ENCODE data around the gene ALK. TPM values are rescaled to one million over a fixed set of nuclear protein-coding genes. Genes with fewer than 3 reads are reported as not detected.

The ALK gene
- total and polyA plus RNA-seq, 10 of the 15 experiments (the other 5 are each of a cell fraction or from before 2014, with no cell fraction given): 0.11 TPM; not detected in 9

- no peaks in the 10 kb centered on the region for H3K36me3 ChIP-seq (ENCODE audit: control insufficient read depth in 2 of 2, insufficient read depth in 2 of 2, low read length in 1 of 2)
- FAIRE-seq (no peak), ATAC-seq (no peak), DNase-seq (ENCODE audit: low read depth, low spot score) (no peak)
- intact Hi-C loops (cut with micrococcal nuclease; ENCODE audit: unreplicated experiment): no loop called here
- H3K27ac ChIP-seq (ENCODE audit: control insufficient read depth, insufficient read depth): no peak overlapping the region
- CTCF ChIA-PET: no interaction called here
- no peaks in the 10 kb centered on the region for H3K79me2 ChIP-seq (ENCODE audit: control insufficient read depth, insufficient read depth, low read length)
- H4K20me1 ChIP-seq (ENCODE audit: control insufficient read depth, insufficient read depth): no peaks in the 10 kb centered on the region
- no TSS peak for BruUV-seq (replicated peaks)
- H3K9ac ChIP-seq (ENCODE audit: control insufficient read depth, insufficient read depth, low read length): no peak overlapping the region
- no peak overlapping the region for H3K4me2 ChIP-seq (ENCODE audit: control insufficient read depth, insufficient read depth)
- WGBS (ENCODE audit: insufficient coverage, insufficient replicate concordance, low lambda C conversion rate, missing lambda C conversion rate): 0% methylated on average over 2 of the region's 2 CpGs
- RAD21 ChIA-PET (ENCODE audit: unreplicated experiment): no interaction called here
- SMC1A ChIA-PET (ENCODE audit: uncharacterized antibody, unreplicated experiment): interaction anchor here (1.0 kb wide), 1 partner anchor 17 kb away, joined by 3 read pairs; no protein-coding TSS in a partner anchor
- H3K4me3 ChIP-seq: no peak overlapping the region
- POLR2A ChIA-PET: no interaction called here
- H3K9me3 ChIP-seq (replicated peaks; ENCODE audit: control insufficient read depth, insufficient read depth, low read length): no peaks in the 10 kb centered on the region
- H3K4me1 ChIP-seq (ENCODE audit: control insufficient read depth, insufficient read depth, low read length): no peaks in the 10 kb centered on the region
- in situ Hi-C loops (cut with MboI): no loop called here
- H2AFZ ChIP-seq (ENCODE audit: control insufficient read depth, low read depth, low read length): no peak overlapping the region
- H3K27me3 ChIP-seq (replicated peaks in 1 of 2; ENCODE audit: control insufficient read depth in 2 of 2, insufficient read depth in 2 of 2, low read length in 1 of 2): no peaks in the 10 kb centered on the region
- TF ChIP-seq ZNF207 (IDR thresholded peaks at IDR 0.05; ENCODE audit: borderline replicate concordance): no peak
- no peak for TF ChIP-seq TCF12 (IDR thresholded peaks at IDR 0.05; ENCODE audit: low read depth, low read length)
- no peak for TF ChIP-seq CTCF (IDR thresholded peaks at IDR 0.05 in 2 of 3, conservative IDR thresholded peaks at IDR 0.05 in 1 of 3; ENCODE audit: control insufficient read depth in 2 of 3, extremely low read depth in 1 of 3, insufficient read depth in 1 of 3, low read depth in 3 of 3, low read length in 3 of 3)
- TF ChIP-seq ZSCAN29 (IDR thresholded peaks at IDR 0.05): no peak
- TF ChIP-seq USF1 (IDR thresholded peaks at IDR 0.05; ENCODE audit: borderline replicate concordance, extremely low read length, insufficient read depth, low read depth, low read length): no peak
- no peak for TF ChIP-seq BCL3 (IDR thresholded peaks at IDR 0.05; ENCODE audit: borderline replicate concordance, insufficient read depth, low read depth, low read length, poor library complexity, severe bottlenecking)
- TF ChIP-seq RELB (IDR thresholded peaks at IDR 0.05; ENCODE audit: low read depth): no peak
- TF ChIP-seq E2F8 (IDR thresholded peaks at IDR 0.05; ENCODE audit: low read depth, partially characterized antibody): no peak
- TF ChIP-seq LARP7 (IDR thresholded peaks at IDR 0.05): no peak
- no peak for TF ChIP-seq SMC3 (IDR thresholded peaks at IDR 0.05; ENCODE audit: borderline replicate concordance, low read length)
- TF ChIP-seq SKIL (IDR thresholded peaks at IDR 0.05; ENCODE audit: low read depth, poor library complexity, severe bottlenecking): no peak
- no peak for TF ChIP-seq EP300 (IDR thresholded peaks at IDR 0.05; ENCODE audit: borderline replicate concordance in 1 of 2, control insufficient read depth in 1 of 2, low read depth in 2 of 2, low read length in 2 of 2)
Observed at GRCh38 chr2:29777161-29777560, 144.2 kb downstream of the ALK start.

Data from GM12878 (cell line).